Brain microvascular endothelial cell (primary cell): Measurements from ENCODE around the gene THSD4.
A peak's percentile ranks its signal among the peaks of the same experiment; 100 is the strongest.

Experiments
- DNase-seq: peaks from one replicate; pipeline ENCODE4 v3.0.0-alpha.2; 2020
- H3K27ac ChIP-seq: fragments of 250-450 bp; sonication (Bioruptor Pico); 2 replicates; pipeline ENCODE4 v1.5.1; 2020; ENCODE audit warnings: mild to moderate bottlenecking, moderate library complexity
- H3K27me3 ChIP-seq: fragments of 250-450 bp; sonication (Bioruptor Pico); replicated peaks from 2 replicates; pipeline ENCODE4 v1.5.1; 2020; ENCODE audit warnings: mild to moderate bottlenecking
- H3K36me3 ChIP-seq: fragments of 250-450 bp; sonication (Bioruptor Pico); replicated peaks from 2 replicates; pipeline ENCODE4 v1.5.1; 2020; ENCODE audit warnings: mild to moderate bottlenecking
- H3K4me3 ChIP-seq: 2 replicates; pipeline ENCODE4 v1.5.1; 2011; ENCODE audit warnings: low read depth, mild to moderate bottlenecking, control low read depth, low read length, moderate library complexity
- in situ Hi-C: cut with HindIII; loops from 2 replicates; pipeline ENCODE4 v1.10.0; 2017; ENCODE audit warnings: low sequenced_read_pairs, low pct_ligation_motif_present
- TF ChIP-seq, protein P1 (sequence below): IDR thresholded peaks from 2 replicates; pipeline ENCODE4 v1.5.1; 2011; ENCODE audit warnings: low read depth, mild to moderate bottlenecking, moderate library complexity, low read length, control low read depth, inconsistent platforms; ENCODE audit errors: missing control alignments

THSD4 gene

GRCh38 chr15:71791975-71792374 lies 676.7 kb downstream of the THSD4 start:
- H3K36me3 ChIP-seq: no peaks in the 10 kb centered on the region
- no peak for DNase-seq
- TF ChIP-seq, protein P1, sequence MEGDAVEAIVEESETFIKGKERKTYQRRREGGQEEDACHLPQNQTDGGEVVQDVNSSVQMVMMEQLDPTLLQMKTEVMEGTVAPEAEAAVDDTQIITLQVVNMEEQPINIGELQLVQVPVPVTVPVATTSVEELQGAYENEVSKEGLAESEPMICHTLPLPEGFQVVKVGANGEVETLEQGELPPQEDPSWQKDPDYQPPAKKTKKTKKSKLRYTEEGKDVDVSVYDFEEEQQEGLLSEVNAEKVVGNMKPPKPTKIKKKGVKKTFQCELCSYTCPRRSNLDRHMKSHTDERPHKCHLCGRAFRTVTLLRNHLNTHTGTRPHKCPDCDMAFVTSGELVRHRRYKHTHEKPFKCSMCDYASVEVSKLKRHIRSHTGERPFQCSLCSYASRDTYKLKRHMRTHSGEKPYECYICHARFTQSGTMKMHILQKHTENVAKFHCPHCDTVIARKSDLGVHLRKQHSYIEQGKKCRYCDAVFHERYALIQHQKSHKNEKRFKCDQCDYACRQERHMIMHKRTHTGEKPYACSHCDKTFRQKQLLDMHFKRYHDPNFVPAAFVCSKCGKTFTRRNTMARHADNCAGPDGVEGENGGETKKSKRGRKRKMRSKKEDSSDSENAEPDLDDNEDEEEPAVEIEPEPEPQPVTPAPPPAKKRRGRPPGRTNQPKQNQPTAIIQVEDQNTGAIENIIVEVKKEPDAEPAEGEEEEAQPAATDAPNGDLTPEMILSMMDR: no peak
- in situ Hi-C loops: no loop called here
- no peaks in the 10 kb centered on the region for H3K27me3 ChIP-seq
- H3K27ac ChIP-seq: no peak overlapping the region
- H3K4me3 ChIP-seq: no peak overlapping the region

DNA sequence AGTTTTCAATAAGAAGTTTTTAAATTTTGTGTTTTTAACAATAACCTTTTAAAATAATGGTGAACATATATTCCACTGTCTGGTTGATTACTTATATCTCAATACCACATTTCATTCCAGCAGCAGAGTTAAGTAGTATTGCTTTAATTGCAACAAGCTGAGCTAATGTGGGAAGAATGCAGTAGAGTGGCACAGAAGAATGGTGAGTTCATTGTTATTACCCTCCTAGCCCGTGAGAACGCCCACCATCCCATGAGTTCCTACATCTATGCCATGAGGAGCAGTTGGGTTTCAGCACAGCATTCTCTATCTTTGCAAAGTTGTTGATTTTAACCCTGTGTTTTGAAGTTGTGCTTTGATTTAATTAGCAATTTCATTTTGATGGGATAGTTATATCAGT lies 677.2 kb downstream of the THSD4 start:
- no peak overlapping the region for H3K4me3 ChIP-seq
- no peaks in the 10 kb centered on the region for H3K36me3 ChIP-seq
- TF ChIP-seq, protein P1: no peak
- DNase-seq: peak; percentile 42
- H3K27me3 ChIP-seq: no peaks in the 10 kb centered on the region
- in situ Hi-C loops: no loop called here
- H3K27ac ChIP-seq: no peak overlapping the region

GRCh38 chr15:71798641-71799040 lies 683.4 kb downstream of the THSD4 start:
- in situ Hi-C loops: no loop called here
- H3K36me3 ChIP-seq: no peaks in the 10 kb centered on the region
- no peaks in the 10 kb centered on the region for H3K27me3 ChIP-seq
- no peak for DNase-seq
- H3K27ac ChIP-seq: no peak overlapping the region
- TF ChIP-seq, protein P1: no peak
- H3K4me3 ChIP-seq: no peak overlapping the region

- no peaks in the 10 kb centered on the region for H3K36me3 ChIP-seq
- in situ Hi-C loops: no loop called here
- no peaks in the 10 kb centered on the region for H3K27me3 ChIP-seq
- DNase-seq: no peak
- H3K4me3 ChIP-seq: no peak overlapping the region
- TF ChIP-seq, protein P1: no peak
- no peak overlapping the region for H3K27ac ChIP-seq
These were observed 684.9 kb downstream of the THSD4 start for GRCh38 chr15:71800190-71800589.

DNA sequence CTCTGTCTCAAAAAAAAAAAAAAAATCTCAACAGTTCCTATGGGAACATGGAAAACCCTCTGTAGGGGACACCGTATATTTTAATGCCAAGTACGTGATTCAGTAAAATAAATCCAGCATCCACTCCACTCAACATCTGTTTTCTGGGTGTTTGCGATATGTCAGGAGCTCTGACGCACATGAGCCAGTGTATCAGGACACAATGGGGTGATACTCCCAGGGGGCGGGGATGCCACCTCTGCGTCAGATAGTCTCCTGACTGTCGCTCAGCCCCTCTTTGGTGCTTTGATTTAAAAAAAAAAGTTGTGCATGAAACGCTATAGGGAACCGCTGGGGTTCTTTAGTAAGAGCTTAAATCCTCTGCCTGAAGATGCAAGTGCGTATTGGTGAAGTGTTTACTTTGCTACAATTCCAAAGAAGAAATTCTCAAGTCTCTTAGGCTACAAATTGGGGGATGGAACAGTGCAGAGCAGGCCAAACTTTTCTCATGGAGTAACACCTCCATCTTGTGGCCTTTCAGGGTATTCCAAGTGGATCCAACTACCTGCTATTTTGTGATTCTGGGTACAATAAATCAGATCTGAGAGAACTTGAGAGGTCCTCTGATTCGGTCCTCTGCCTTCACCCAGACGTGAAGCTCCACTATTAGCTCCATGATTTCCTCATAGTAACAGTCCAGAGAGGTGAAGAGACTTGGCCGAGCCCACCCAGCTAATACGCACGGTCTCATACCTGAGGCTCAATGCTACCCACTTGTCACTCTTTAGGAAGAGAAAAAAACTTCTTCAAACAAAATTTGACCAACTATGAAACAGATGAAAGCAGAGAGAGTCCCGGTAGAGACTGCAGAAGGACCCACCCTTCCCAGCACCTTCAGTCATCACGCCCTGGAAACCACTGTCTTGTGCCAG lies 685.8 kb downstream of the THSD4 start:
- Histone ChIP-seq H3K27ac (no peak overlapping the region), H3K36me3 (no peaks in the 10 kb centered on the region), H3K4me3 (no peak overlapping the region), H3K27me3 (no peaks in the 10 kb centered on the region)
- peak; percentile 73 for DNase-seq
- in situ Hi-C loops: no loop called here
- TF ChIP-seq, protein P1: peak; percentile 84
